ENCODE results near the gene CORO2A.

DNA sequence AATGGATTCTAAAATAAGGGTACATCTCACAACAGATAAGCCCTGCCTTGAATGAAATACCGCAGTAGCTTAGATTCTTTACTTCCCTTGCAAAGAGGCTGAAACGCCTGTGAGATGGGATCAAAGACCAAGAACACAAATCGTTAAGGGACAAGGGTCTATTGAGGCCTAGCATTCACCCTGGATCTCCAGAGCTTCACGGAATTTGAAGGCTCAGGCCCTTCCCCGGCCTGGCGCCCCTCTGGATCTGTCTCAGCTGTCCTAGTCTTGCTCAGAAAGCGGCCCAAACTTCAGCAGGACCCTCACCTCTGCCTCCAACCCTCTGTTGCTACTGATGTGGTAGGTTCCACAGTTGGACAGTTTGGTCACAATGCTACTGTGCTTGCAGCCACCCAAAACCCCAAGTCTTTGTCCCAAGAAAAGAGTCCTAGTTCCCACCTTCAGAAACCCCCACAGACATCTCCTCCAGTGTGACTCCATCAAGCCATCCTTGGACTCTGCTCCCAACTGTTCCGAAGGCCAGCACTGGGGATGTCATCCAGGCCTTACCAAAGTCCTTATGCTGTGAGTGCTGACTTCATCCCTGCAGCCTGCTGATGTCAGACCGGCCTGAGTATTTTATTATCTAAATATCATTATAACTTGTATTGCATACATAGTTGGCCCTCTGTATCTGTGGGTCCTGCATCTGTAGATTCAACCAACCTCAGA lies 9.4 kb downstream of the CORO2A start:
- TF ChIP-seq, protein P1, sequence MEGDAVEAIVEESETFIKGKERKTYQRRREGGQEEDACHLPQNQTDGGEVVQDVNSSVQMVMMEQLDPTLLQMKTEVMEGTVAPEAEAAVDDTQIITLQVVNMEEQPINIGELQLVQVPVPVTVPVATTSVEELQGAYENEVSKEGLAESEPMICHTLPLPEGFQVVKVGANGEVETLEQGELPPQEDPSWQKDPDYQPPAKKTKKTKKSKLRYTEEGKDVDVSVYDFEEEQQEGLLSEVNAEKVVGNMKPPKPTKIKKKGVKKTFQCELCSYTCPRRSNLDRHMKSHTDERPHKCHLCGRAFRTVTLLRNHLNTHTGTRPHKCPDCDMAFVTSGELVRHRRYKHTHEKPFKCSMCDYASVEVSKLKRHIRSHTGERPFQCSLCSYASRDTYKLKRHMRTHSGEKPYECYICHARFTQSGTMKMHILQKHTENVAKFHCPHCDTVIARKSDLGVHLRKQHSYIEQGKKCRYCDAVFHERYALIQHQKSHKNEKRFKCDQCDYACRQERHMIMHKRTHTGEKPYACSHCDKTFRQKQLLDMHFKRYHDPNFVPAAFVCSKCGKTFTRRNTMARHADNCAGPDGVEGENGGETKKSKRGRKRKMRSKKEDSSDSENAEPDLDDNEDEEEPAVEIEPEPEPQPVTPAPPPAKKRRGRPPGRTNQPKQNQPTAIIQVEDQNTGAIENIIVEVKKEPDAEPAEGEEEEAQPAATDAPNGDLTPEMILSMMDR (IDR thresholded peaks at IDR 0.05) = no peak
- TF ChIP-seq POLR2A (IDR thresholded peaks at IDR 0.05) = no peak
